ENCODE results near the gene FABP3.

FABP3 gene

GRCh38 chr1:31348449-31348848 is 24.4 kb downstream of the FABP3 start:
- no peaks in the 10 kb centered on the region for H3K27me3 Mint-ChIP-seq (ENCODE audit: low read depth, poor library complexity)
- H3K27ac Mint-ChIP-seq: peak overlapping the region; percentile 76
- no peak for TF ChIP-seq CTCF (IDR thresholded peaks at IDR 0.05)
- peaks cover 50% of the 10 kb centered on the region for H3K36me3 Mint-ChIP-seq (ENCODE audit: low read depth)
- H3K4me3 Mint-ChIP-seq: no peak overlapping the region
- H3K4me1 Mint-ChIP-seq: peaks cover 14% of the 10 kb centered on the region
- DNase-seq: no peak
- no peaks in the 10 kb centered on the region for H3K9me3 Mint-ChIP-seq

GRCh38 chr1:31346785-31347184 is 26.1 kb downstream of the FABP3 start:
- Mint-ChIP-seq H3K27me3 (ENCODE audit: low read depth, poor library complexity) (no peaks in the 10 kb centered on the region), H3K27ac (no peak overlapping the region), H3K4me1 (peaks cover 14% of the 10 kb centered on the region), H3K9me3 (no peaks in the 10 kb centered on the region), H3K36me3 (ENCODE audit: low read depth) (peaks cover 38% of the 10 kb centered on the region), H3K4me3 (no peak overlapping the region)
- no peak for TF ChIP-seq CTCF (IDR thresholded peaks at IDR 0.05)
- DNase-seq: no peak

GRCh38 chr1:31345635-31346034 is 27.2 kb downstream of the FABP3 start:
- H3K4me1 Mint-ChIP-seq: peaks cover 14% of the 10 kb centered on the region

GRCh38 chr1:31344503-31344902 is 28.4 kb downstream of the FABP3 start:
- no peak for TF ChIP-seq CTCF (IDR thresholded peaks at IDR 0.05)
- DNase-seq: no peak
- H3K36me3 Mint-ChIP-seq (ENCODE audit: low read depth): peaks cover 25% of the 10 kb centered on the region
- no peaks in the 10 kb centered on the region for H3K9me3 Mint-ChIP-seq
- no peak overlapping the region for H3K4me3 Mint-ChIP-seq
- no peaks in the 10 kb centered on the region for H3K27me3 Mint-ChIP-seq (ENCODE audit: low read depth, poor library complexity)
- no peak overlapping the region for H3K27ac Mint-ChIP-seq
- peaks cover 14% of the 10 kb centered on the region for H3K4me1 Mint-ChIP-seq

More at GRCh38 chr1:31345635-31346034, 27.2 kb downstream of the FABP3 start:
- H3K36me3 Mint-ChIP-seq (ENCODE audit: low read depth): peaks cover 29% of the 10 kb centered on the region
- H3K27ac Mint-ChIP-seq: peak overlapping the region; percentile 37
- no peaks in the 10 kb centered on the region for H3K27me3 Mint-ChIP-seq (ENCODE audit: low read depth, poor library complexity)
- no peaks in the 10 kb centered on the region for H3K9me3 Mint-ChIP-seq
- DNase-seq: no peak
- no peak overlapping the region for H3K4me3 Mint-ChIP-seq
- no peak for TF ChIP-seq CTCF (IDR thresholded peaks at IDR 0.05)

- no peak for DNase-seq
- Mint-ChIP-seq H3K4me1 (no peaks in the 10 kb centered on the region), H3K4me3 (no peak overlapping the region), H3K9me3 (no peaks in the 10 kb centered on the region), H3K27me3 (ENCODE audit: low read depth, poor library complexity) (no peaks in the 10 kb centered on the region), H3K27ac (no peak overlapping the region), H3K36me3 (ENCODE audit: low read depth) (peaks cover 18% of the 10 kb centered on the region)
- TF ChIP-seq CTCF (IDR thresholded peaks at IDR 0.05): no peak
These were observed 36.0 kb downstream of the FABP3 start for GRCh38 chr1:31336687-31337467.

GRCh38 chr1:31335007-31335406 is 37.9 kb downstream of the FABP3 start:
- Mint-ChIP-seq H3K9me3 (no peaks in the 10 kb centered on the region), H3K27me3 (ENCODE audit: low read depth, poor library complexity) (no peaks in the 10 kb centered on the region), H3K4me1 (no peaks in the 10 kb centered on the region), H3K36me3 (ENCODE audit: low read depth) (peaks cover 32% of the 10 kb centered on the region), H3K4me3 (no peak overlapping the region), H3K27ac (no peak overlapping the region)
- no peak for DNase-seq
- peak; percentile 35 for TF ChIP-seq CTCF (IDR thresholded peaks at IDR 0.05)

All from nephron progenitor cell (in vitro differentiated cells).